AG04449 (cell line): ENCODE data around the gene VANGL1.

Experiments
- CTCF ChIA-PET: fragments of 350-600 bp; formaldehyde crosslinking; extraction: SDS; loops from one replicate; lab custom pipeline; 2021; ENCODE audit warnings: antibody characterized with exemption; lab: Yijun Ruan, JAX
- POLR2A ChIA-PET: fragments of 400-600, 350-600 bp; formaldehyde crosslinking; extraction: SDS; loops from one replicate; lab custom pipeline; 2020; ENCODE audit warnings: antibody characterized with exemption, inconsistent platforms; lab: Yijun Ruan, JAX
- DNase-seq: peaks from one replicate; pipeline ENCODE4 v3.0.0-alpha.2; 2010; ENCODE audit warnings: low read depth, low spot score
- H3K4me3 ChIP-seq: 2 replicates; pipeline ENCODE4 v1.5.1; 2011; ENCODE audit warnings: low read depth, mild to moderate bottlenecking, control low read depth, low read length
- CTCF ChIP-seq: IDR thresholded peaks from one replicate; pipeline ENCODE4 v1.5.1; 2011; ENCODE audit warnings: mild to moderate bottlenecking, moderate library complexity, low read length, control low read depth, inconsistent platforms; ENCODE audit not compliant: insufficient read depth; ENCODE audit errors: missing control alignments

The VANGL1 gene

GRCh38 chr1:115641762-115642167 lies at the start of gene VANGL1:
VANGL1 (plus strand) TSS chr1:115641970; CDS start chr1:115651414, 9,444 bp downstream.
- ChIA-PET CTCF (interaction anchor here (0.9 to 2.5 kb wide), 4 partner anchors 46 to 123 kb away, joined by 3 to 17 read pairs (median 4); no protein-coding TSS in a partner anchor), POLR2A (interaction anchor here (1.4 kb wide), 1 partner anchor 27 kb away, joined by 6 read pairs; no protein-coding TSS in a partner anchor)
- H3K4me3 ChIP-seq, result peak within 1 kb of the TSS; percentile 79
- TF ChIP-seq CTCF, result no peak
- no peak for DNase-seq

- no peak for DNase-seq
- ChIA-PET CTCF (interaction anchor here (1.1 to 9.6 kb wide), 6 partner anchors 11 to 475 kb away, joined by 3 to 182 read pairs (median 12); no protein-coding TSS in a partner anchor), POLR2A (no interaction called here)
- no peak for TF ChIP-seq CTCF
- no peak overlapping the region for H3K4me3 ChIP-seq
Measured at GRCh38 chr1:115592264-115592663, 49.5 kb upstream of the VANGL1 start.

- no peak for TF ChIP-seq CTCF
- ChIA-PET CTCF (interaction anchor here (0.8 to 9.6 kb wide), 15 partner anchors 7 to 482 kb away, joined by 3 to 182 read pairs (median 6); no protein-coding TSS in a partner anchor), POLR2A (no interaction called here)
- H3K4me3 ChIP-seq, result no peak overlapping the region
- DNase-seq, result no peak
Measured at GRCh38 chr1:115593365-115594259, 48.2 kb upstream of the VANGL1 start.

- TF ChIP-seq CTCF, result no peak
- ChIA-PET POLR2A (interaction anchor here (0.8 to 1.1 kb wide), 4 partner anchors 84 to 257 kb away, joined by 3 to 7 read pairs (median 4); no protein-coding TSS in a partner anchor), CTCF (interaction anchor here (0.9 to 9.6 kb wide), 46 partner anchors 8 to 614 kb away, joined by 3 to 182 read pairs (median 6); no protein-coding TSS in a partner anchor)
- no peak for DNase-seq
- no peak overlapping the region for H3K4me3 ChIP-seq
Measured at GRCh38 chr1:115594600-115594999, 47.2 kb upstream of the VANGL1 start.

GRCh38 chr1:115595279-115596079 lies 46.3 kb upstream of the VANGL1 start:
- no peak overlapping the region for H3K4me3 ChIP-seq
- peak; percentile 92 for DNase-seq
- CTCF ChIA-PET, result interaction anchor here (0.6 to 9.6 kb wide), 98 partner anchors 9 to 618 kb away, joined by 3 to 182 read pairs (median 5); no protein-coding TSS in a partner anchor
- POLR2A ChIA-PET, result interaction anchor here (0.6 to 1.4 kb wide), 12 partner anchors 40 to 459 kb away, joined by 3 to 7 read pairs (median 3); no protein-coding TSS in a partner anchor
- peak; percentile 89 for TF ChIP-seq CTCF
